Testis (tissue), 2 donors: ENCODE data around the gene SEH1L.

Experiments used
- CTCF ChIP-seq, 3 experiments: fragments of 450-650 bp in 2 of 3; fragments of 200-600 bp in 1 of 3; sonication (generic) in 1 of 3; IDR thresholded peaks; one replicate each; pipeline ENCODE4 v1.5.1; 2016 to 2019; ENCODE audit warnings: antibody characterized with exemption in 3 of 3, mild to moderate bottlenecking in 2 of 3, moderate library complexity in 1 of 3
- POLR2A ChIP-seq: fragments of 450-650 bp; IDR thresholded peaks from one replicate; pipeline ENCODE4 v1.6.1; 2017; ENCODE audit warnings: antibody characterized with exemption, mild to moderate bottlenecking, moderate library complexity

GRCh38 chr18:12975488-12975887 is 27.7 kb downstream of the SEH1L start:
- TF ChIP-seq CTCF (IDR thresholded peaks at IDR 0.05) (no peak), POLR2A (no peak)
